Measurements from ENCODE around the gene HAND2.

The HAND2 gene

GRCh38 chr4:173519111-173520101 is 10.6 kb downstream of the HAND2 start:
- no peak for DNase-seq

GRCh38 chr4:173518425-173519102 is 11.5 kb downstream of the HAND2 start:
- no peak for DNase-seq

GRCh38 chr4:173517781-173518424 is 12.1 kb downstream of the HAND2 start:
- no peak for DNase-seq

GRCh38 chr4:173516621-173517524 is 13.2 kb downstream of the HAND2 start:
- no peak for DNase-seq

- DNase-seq, result no peak
These were observed 14.6 kb downstream of the HAND2 start for GRCh38 chr4:173515458-173515857.

- DNase-seq, result no peak
These were observed 15.3 kb downstream of the HAND2 start for GRCh38 chr4:173514641-173515217.

GRCh38 chr4:173513651-173514050 is 16.4 kb downstream of the HAND2 start:
- DNase-seq, result no peak

GRCh38 chr4:173511787-173512361 is 18.2 kb downstream of the HAND2 start:
- no peak for DNase-seq

GRCh38 chr4:173509036-173510001 is 20.7 kb downstream of the HAND2 start:
- DNase-seq, result no peak

- DNase-seq, result no peak
These were observed 21.5 kb downstream of the HAND2 start for GRCh38 chr4:173508386-173509035.

GRCh38 chr4:173507471-173508385 is 22.3 kb downstream of the HAND2 start:
- DNase-seq, result no peak

- no peak for DNase-seq
These were observed 23.3 kb downstream of the HAND2 start for GRCh38 chr4:173506597-173507211.

GRCh38 chr4:173505924-173506518 is 24.0 kb downstream of the HAND2 start:
- DNase-seq, result no peak

GRCh38 chr4:173504181-173504503 is 25.9 kb downstream of the HAND2 start:
- peak; percentile 52 for DNase-seq

- DNase-seq, result no peak
These were observed 26.5 kb downstream of the HAND2 start for GRCh38 chr4:173503330-173504180.

- DNase-seq, result no peak
These were observed 27.7 kb downstream of the HAND2 start for GRCh38 chr4:173502282-173502681.

- no peak for DNase-seq
These were observed 28.4 kb downstream of the HAND2 start for GRCh38 chr4:173501592-173502150.
